Lung (tissue), 12 donors: Measurements from ENCODE around the gene CABP4. TPM values are rescaled to one million over a fixed set of nuclear protein-coding genes. Genes with fewer than 3 reads are reported as not detected.
"Not testable (repeated sequence)": the region's sequence is repeated elsewhere in the genome, so short reads cannot be mapped to it uniquely, and the experiment has no call there.

ENCODE experiments used
- ATAC-seq: fragments of 200-7000 bp; cut with Tn5 transposase; one replicate; pipeline ENCODE4 v1.9.1; 2020; ENCODE audit warnings: moderate number of reproducible peaks; ENCODE audit not compliant: insufficient read depth, low FRiP score
- DNase-seq, 3 donors: peaks; one replicate each; pipeline ENCODE4 v3.0.0-alpha.2; 2013 to 2017
- H3K27ac ChIP-seq, 2 donors: one replicate each; pipeline ENCODE4 v1.5.1; 2013; ENCODE audit warnings: mild to moderate bottlenecking in 2 of 2, moderate library complexity in 2 of 2, control low read depth in 1 of 2, inconsistent platforms in 1 of 2, low read depth in 1 of 2, low read length in 1 of 2
- H3K27me3 ChIP-seq, 3 donors: one replicate each; pipeline ENCODE4 v1.5.1; 2013; ENCODE audit warnings: low read length in 2 of 3; ENCODE audit not compliant: control insufficient read depth in 3 of 3, insufficient read depth in 3 of 3
- H3K36me3 ChIP-seq, 4 donors: one replicate each; pipeline ENCODE4 v1.5.1; 2013; ENCODE audit warnings: low read length in 4 of 4, mild to moderate bottlenecking in 1 of 4, moderate library complexity in 1 of 4; ENCODE audit not compliant: control insufficient read depth in 4 of 4, insufficient read depth in 4 of 4
- H3K4me1 ChIP-seq, 5 donors: one replicate each; pipeline ENCODE4 v1.5.1; 2013; ENCODE audit warnings: low read length in 5 of 5, mild to moderate bottlenecking in 2 of 5, moderate library complexity in 1 of 5; ENCODE audit not compliant: control insufficient read depth in 5 of 5, insufficient read depth in 5 of 5
- H3K4me3 ChIP-seq: one replicate; pipeline ENCODE4 v1.5.1; 2013; ENCODE audit warnings: mild to moderate bottlenecking, control low read depth, moderate library complexity
- H3K9ac ChIP-seq, 2 donors: one replicate each; pipeline ENCODE4 v1.5.1; 2013; ENCODE audit warnings: low read length in 2 of 2, control low read depth in 1 of 2; ENCODE audit not compliant: insufficient read depth in 1 of 2
- H3K9me3 ChIP-seq, 4 donors: one replicate each; pipeline ENCODE4 v1.5.1; 2013; ENCODE audit warnings: low read length in 3 of 4, mild to moderate bottlenecking in 1 of 4, moderate library complexity in 1 of 4; ENCODE audit not compliant: control insufficient read depth in 4 of 4, insufficient read depth in 3 of 4
- CTCF ChIP-seq: IDR thresholded peaks from 2 replicates; pipeline ENCODE4 v1.5.1; 2012; ENCODE audit warnings: mild to moderate bottlenecking; ENCODE audit errors: control extremely low read depth, extremely low read depth
- WGBS, 2 donors: extraction: QIAGEN DNeasy Blood & Tissue Kit; methylation state at CpG; one replicate each; pipeline ENCODE4 v1.1.7; 2013; 5-methylcytosine and 5-hydroxymethylcytosine counted together
- polyA plus RNA-seq, 2 donors: library from polyadenylated mRNA; stranded (reverse); fragments of 200-250 nt; gene quantifications; one replicate each; pipeline ENCODE4 v1.2.1, GENCODE V29; 2013
- total RNA-seq, 2 donors: library from RNA; depleted of rRNA in 1 of 2; stranded (reverse); fragments of >200 nt in 1 of 2; gene quantifications; one replicate each; pipeline ENCODE4 v1.2.1, GENCODE V29; 2014 to 2021
- donor health status: control.
- donor health status: control.
- donor health status: Bipolar disorder and iron deficiency.
- donor health status: healthy.
- donor health status: DM: yes; HTN: yes; CAD: no.

CABP4 gene
- total and polyA plus RNA-seq, 4 donors: 0.96 to 5.3 (median 2.3) TPM

- Histone ChIP-seq H3K4me3 (peak within 1 kb of the TSS; percentile 48), H3K9ac (peak within 1 kb of the TSS; percentile 26 to 92), H3K9me3 (no peaks in the 10 kb centered on the region), H3K27me3 (no peaks in the 10 kb centered on the region), H3K27ac (peak within 1 kb of the TSS; percentile 79 to 80), H3K4me1 (peaks cover 0 to 12% (median 7%) of the 10 kb centered on the region in 5 donors), H3K36me3 (peaks cover 0 to 14% (median 12%) of the 10 kb centered on the region in 4 donors)
- DNase-seq (peak; percentile 98 to 99 (median 99)), ATAC-seq (peak; percentile 98)
- WGBS, 2 donors: 10 to 12% methylated on average over 52 to 60 of the region's 60 CpGs
- TF ChIP-seq CTCF: no peak
Measured at GRCh38 chr11:67482827-67483798, 28.0 kb downstream of the CABP4 start, which contains the start of gene AIP. Gene AIP, plus strand, starts transcription at chr11:67483026. Its CDS starts 133 bp downstream, at chr11:67483159.

- ATAC-seq (no peak), DNase-seq (no peak)
- H3K9ac ChIP-seq: peak overlapping the region in 1 of 2 donors; percentile 35
- 84 to 88% methylated on average over 16 of the region's 16 CpGs for WGBS, 2 donors
- H3K9me3 ChIP-seq: no peaks in the 10 kb centered on the region
- peaks cover 0 to 15% (median 13%) of the 10 kb centered on the region in 4 donors for H3K36me3 ChIP-seq
- no peaks in the 10 kb centered on the region for H3K27me3 ChIP-seq
- H3K27ac ChIP-seq: peak overlapping the region in 1 of 2 donors; percentile 80
- peaks cover 0 to 12% (median 7%) of the 10 kb centered on the region in 5 donors for H3K4me1 ChIP-seq
- no peak overlapping the region for H3K4me3 ChIP-seq
- no peak for TF ChIP-seq CTCF
Measured at GRCh38 chr11:67483831-67484665, 28.9 kb downstream of the CABP4 start.

GRCh38 chr11:67484847-67485311 is 29.7 kb downstream of the CABP4 start:
- Histone ChIP-seq H3K27me3 (no peaks in the 10 kb centered on the region), H3K36me3 (peaks cover 0 to 21% (median 15%) of the 10 kb centered on the region in 4 donors), H3K4me1 (peaks cover 0 to 12% (median 7%) of the 10 kb centered on the region in 5 donors), H3K27ac (peak overlapping the region in 1 of 2 donors; percentile 15), H3K9ac (no peak overlapping the region), H3K9me3 (no peaks in the 10 kb centered on the region), H3K4me3 (no peak overlapping the region)
- ATAC-seq: no peak
- WGBS, 2 donors: 42 to 64% methylated on average over 11 of the region's 11 CpGs
- no peak for TF ChIP-seq CTCF
- no peak for DNase-seq

GRCh38 chr11:67485873-67486361 is 30.8 kb downstream of the CABP4 start:
- peaks cover 9 to 32% (median 15%) of the 10 kb centered on the region in 4 donors for H3K36me3 ChIP-seq
- H3K4me1 ChIP-seq: peaks cover 0 to 12% (median 7%) of the 10 kb centered on the region in 5 donors
- WGBS, 2 donors: 74 to 80% methylated on average over 7 of the region's 7 CpGs
- H3K4me3 ChIP-seq, ATAC-seq, H3K27ac ChIP-seq, H3K27me3 ChIP-seq, H3K9me3 ChIP-seq, DNase-seq, H3K9ac ChIP-seq: not testable (repeated sequence)
